HEK293 (cell line): Measurements from ENCODE around the gene ARG2.

Source experiments
- CTCF ChIA-PET: fragments of 350-600 bp; formaldehyde crosslinking; extraction: SDS; loops from one replicate; lab custom pipeline; 2021; ENCODE audit warnings: antibody characterized with exemption; lab: Yijun Ruan, JAX
- POLR2A ChIA-PET: fragments of 300-600 bp; formaldehyde crosslinking; extraction: SDS; loops from one replicate; lab custom pipeline; 2020; ENCODE audit warnings: antibody characterized with exemption, inconsistent platforms; lab: Yijun Ruan, JAX
- H3K27ac ChIP-seq: fragments of 200-500 bp; sonication (Bioruptor generic); 2 replicates; pipeline ENCODE4 v1.5.1; 2014; ENCODE audit warnings: low read depth, low read length, control low read depth, inconsistent platforms; ENCODE audit errors: extremely low read depth
- H3K36me3 ChIP-seq, 2 experiments: fragments of 200-500 bp in 1 of 2; sonication (Bioruptor generic) in 1 of 2; 1 replicate in 1 of 2; 2 replicates in 1 of 2; pipeline ENCODE4 v1.5.1; 2014 to 2017; ENCODE audit warnings: inconsistent platforms in 2 of 2, low read length in 2 of 2; ENCODE audit not compliant: control insufficient read depth in 2 of 2, insufficient read depth in 1 of 2
- H3K4me1 ChIP-seq: fragments of 200-500 bp; sonication (Bioruptor generic); 2 replicates; pipeline ENCODE4 v1.5.1; 2014; ENCODE audit warnings: mild to moderate bottlenecking, low read length, inconsistent platforms; ENCODE audit not compliant: control insufficient read depth, insufficient read depth
- H3K4me3 ChIP-seq: 2 replicates; pipeline ENCODE4 v1.5.1; 2011; ENCODE audit warnings: low read depth, mild to moderate bottlenecking, control low read depth, low read length, moderate library complexity
- H3K9me3 ChIP-seq: fragments of 200-500 bp; sonication (Bioruptor generic); 2 replicates; pipeline ENCODE4 v1.5.1; 2014; ENCODE audit warnings: low read depth, low read length, inconsistent platforms; ENCODE audit not compliant: control insufficient read depth, insufficient read depth
- CTCF ChIP-seq: fragments of 450-650 bp; formaldehyde crosslinking; IDR thresholded peaks from 2 replicates; pipeline ENCODE4 v1.5.1; 2016; ENCODE audit warnings: missing biosample characterization, missing genetic modification characterization
- EGR2 ChIP-seq: fragments of 450-650 bp; formaldehyde crosslinking; IDR thresholded peaks from 2 replicates; pipeline ENCODE4 v1.5.1; 2016; ENCODE audit warnings: low read depth, missing biosample characterization, missing genetic modification characterization
- IKZF3 ChIP-seq: fragments of 450-650 bp; IDR thresholded peaks from 2 replicates; pipeline ENCODE4 v1.5.0; 2018; ENCODE audit warnings: missing biosample characterization, mild to moderate bottlenecking, missing genetic modification characterization, moderate library complexity
- KLF9 ChIP-seq: fragments of 450-650 bp; formaldehyde crosslinking; IDR thresholded peaks from 2 replicates; pipeline ENCODE4 v1.5.1; 2016; ENCODE audit warnings: missing biosample characterization, missing genetic modification characterization, low read depth
- MYNN ChIP-seq: fragments of 450-650 bp; formaldehyde crosslinking; IDR thresholded peaks from 2 replicates; pipeline ENCODE4 v1.5.1; 2016; ENCODE audit warnings: missing biosample characterization, missing genetic modification characterization, borderline replicate concordance
- TCF7L2 ChIP-seq: IDR thresholded peaks from 2 replicates; pipeline ENCODE4 v1.6.1; 2011; ENCODE audit warnings: low read depth, mild to moderate bottlenecking, inconsistent platforms, low read length, moderate library complexity, borderline replicate concordance
- ZBTB1 ChIP-seq: fragments of 450-650 bp; formaldehyde crosslinking; IDR thresholded peaks from 2 replicates; pipeline ENCODE4 v1.5.1; 2016; ENCODE audit warnings: missing biosample characterization, missing genetic modification characterization
- ZBTB11 ChIP-seq: fragments of 450-650 bp; formaldehyde crosslinking; conservative IDR thresholded peaks from 2 replicates; pipeline ENCODE4 v1.5.1; 2016; ENCODE audit warnings: low read depth, missing biosample characterization, missing genetic modification characterization
- ZBTB26 ChIP-seq: fragments of 450-650 bp; formaldehyde crosslinking; optimal IDR thresholded peaks from 2 replicates; pipeline ENCODE3; 2016; ENCODE audit warnings: missing biosample characterization, mild to moderate bottlenecking, missing genetic modification characterization
- ZNF138 ChIP-seq: fragments of 450-650 bp; formaldehyde crosslinking; IDR thresholded peaks from 2 replicates; pipeline ENCODE4 v1.5.1; 2016; ENCODE audit warnings: missing biosample characterization, missing genetic modification characterization, borderline replicate concordance
- ZNF148 ChIP-seq: fragments of 450-650 bp; formaldehyde crosslinking; IDR thresholded peaks from 2 replicates; pipeline ENCODE4 v1.5.0; 2017; ENCODE audit warnings: missing biosample characterization, missing genetic modification characterization, borderline replicate concordance
- ZNF184 ChIP-seq: fragments of 450-650 bp; IDR thresholded peaks from 2 replicates; pipeline ENCODE4 v1.5.1; 2018; ENCODE audit warnings: missing biosample characterization, mild to moderate bottlenecking, missing genetic modification characterization
- ZNF221 ChIP-seq: fragments of 450-650 bp; formaldehyde crosslinking; IDR thresholded peaks from 2 replicates; pipeline ENCODE4 v1.5.1; 2017; ENCODE audit warnings: missing biosample characterization, missing genetic modification characterization, borderline replicate concordance
- ZNF26 ChIP-seq: fragments of 450-650 bp; formaldehyde crosslinking; IDR thresholded peaks from 2 replicates; pipeline ENCODE4 v1.5.1; 2016; ENCODE audit warnings: missing biosample characterization, missing genetic modification characterization
- ZNF280C ChIP-seq: fragments of 450-650 bp; formaldehyde crosslinking; IDR thresholded peaks from 2 replicates; pipeline ENCODE4 v1.5.1; 2016; ENCODE audit warnings: missing biosample characterization, missing genetic modification characterization
- ZNF600 ChIP-seq: fragments of 450-650 bp; formaldehyde crosslinking; IDR thresholded peaks from 2 replicates; pipeline ENCODE4 v1.5.1; 2016; ENCODE audit warnings: missing biosample characterization, missing genetic modification characterization
- ZNF654 ChIP-seq: fragments of 450-650 bp; formaldehyde crosslinking; IDR thresholded peaks from 2 replicates; pipeline ENCODE4 v1.5.1; 2016; ENCODE audit warnings: low read depth, missing biosample characterization, missing genetic modification characterization
- ZNF707 ChIP-seq: fragments of 450-650 bp; formaldehyde crosslinking; IDR thresholded peaks from 2 replicates; pipeline ENCODE4 v1.5.1; 2016; ENCODE audit warnings: missing biosample characterization, missing genetic modification characterization
- ZNF843 ChIP-seq: fragments of 450-650 bp; formaldehyde crosslinking; IDR thresholded peaks from 2 replicates; pipeline ENCODE4 v1.5.1; 2016; ENCODE audit warnings: missing biosample characterization, missing genetic modification characterization
- ZSCAN30 ChIP-seq: fragments of 450-650 bp; IDR thresholded peaks from 2 replicates; pipeline ENCODE4 v1.5.1; 2018; ENCODE audit warnings: missing biosample characterization, mild to moderate bottlenecking, missing genetic modification characterization, moderate library complexity

ARG2 gene

GRCh38 chr14:67582061-67582460, 37.7 kb upstream of the ARG2 start (continued):
- TF ChIP-seq ZNF148 (tag by site-specific recombination) = no peak
- no peak for TF ChIP-seq KLF9 (tag by site-specific recombination)
- TF ChIP-seq ZNF184 = no peak
- TF ChIP-seq ZNF221 = no peak
- TF ChIP-seq MYNN = no peak
- no peak for TF ChIP-seq EGR2 (tag by site-specific recombination)
- TF ChIP-seq ZBTB11 (tag by site-specific recombination) = no peak

GRCh38 chr14:67583711-67584644, 35.7 kb upstream of the ARG2 start:
- H3K9me3 ChIP-seq = no peaks in the 10 kb centered on the region
- POLR2A ChIA-PET = interaction anchor here (0.5 to 1.4 kb wide), 3 partner anchors 52 to 120 kb away, joined by 3 to 4 read pairs (median 3); no protein-coding TSS in a partner anchor
- H3K4me1 ChIP-seq = no peaks in the 10 kb centered on the region
- H3K27ac ChIP-seq = no peak overlapping the region
- no peak overlapping the region for H3K4me3 ChIP-seq
- peaks cover 7 to 89% of the 10 kb centered on the region in 2 experiments for H3K36me3 ChIP-seq
- CTCF ChIA-PET = interaction anchor here (0.6 to 8.8 kb wide), 18 partner anchors 10 to 1223 kb away, joined by 3 to 131 read pairs (median 6); partner anchors contain the start of genes ARG2, PIGH and RDH12
- TF ChIP-seq ZBTB26 (tag by site-specific recombination) = no peak
- TF ChIP-seq ZNF654 = peak; percentile 63
- no peak for TF ChIP-seq ZBTB1 (tag by site-specific recombination)
- TF ChIP-seq TCF7L2 = no peak
- no peak for TF ChIP-seq ZNF843 (tag by site-specific recombination)
- peak; percentile 81 for TF ChIP-seq ZNF600 (tag by site-specific recombination)
- no peak for TF ChIP-seq ZNF707 (tag by site-specific recombination)
- no peak for TF ChIP-seq ZNF26 (tag by site-specific recombination)
- TF ChIP-seq IKZF3 (tag by site-specific recombination) = no peak
- no peak for TF ChIP-seq ZSCAN30 (tag by site-specific recombination)
- peak; percentile 77 for TF ChIP-seq CTCF (tag by site-specific recombination)
- no peak for TF ChIP-seq ZNF280C (tag by site-specific recombination)
- no peak for TF ChIP-seq ZNF138 (tag by site-specific recombination)
